IMR-90 (cell line): ENCODE data around the gene DNAJA4.

Experiments
- CHD1 ChIP-seq: IDR thresholded peaks from 2 replicates; pipeline ENCODE4 v1.6.1; 2012; ENCODE audit warnings: low read depth, low read length, improper control_type of control experiment
- FOS ChIP-seq: fragments of 150-350 bp; IDR thresholded peaks from 2 replicates; pipeline ENCODE4 v1.6.1; 2016; ENCODE audit warnings: low read depth, low read length
- MAFK ChIP-seq: IDR thresholded peaks from 2 replicates; pipeline ENCODE4 v1.6.1; 2012; ENCODE audit warnings: low read depth, low read length, improper control_type of control experiment
- MAZ ChIP-seq: IDR thresholded peaks from 2 replicates; pipeline ENCODE4 v1.6.1; 2012; ENCODE audit warnings: low read depth, mild to moderate bottlenecking, low read length, improper control_type of control experiment, moderate library complexity, borderline replicate concordance
- POLR2A ChIP-seq: IDR thresholded peaks from 2 replicates; pipeline ENCODE4 v1.6.1; 2012; ENCODE audit warnings: mild to moderate bottlenecking, low read depth, low read length
- RAD21 ChIP-seq: IDR thresholded peaks from 2 replicates; pipeline ENCODE4 v1.6.1; 2012; ENCODE audit warnings: low read length, improper control_type of control experiment
- RCOR1 ChIP-seq: IDR thresholded peaks from 2 replicates; pipeline ENCODE4 v1.6.1; 2012; ENCODE audit warnings: mild to moderate bottlenecking, low read length, improper control_type of control experiment; ENCODE audit not compliant: insufficient replicate concordance
- RFX5 ChIP-seq: IDR thresholded peaks from 2 replicates; pipeline ENCODE4 v1.8.0; 2012; ENCODE audit warnings: low read depth, mild to moderate bottlenecking, low read length, moderate library complexity
- USF2 ChIP-seq: fragments of 150-350 bp; IDR thresholded peaks from 2 replicates; pipeline ENCODE4 v1.6.1; 2017; ENCODE audit warnings: mild to moderate bottlenecking, antibody characterized with exemption, low read length, low read depth
- TF ChIP-seq, protein P1 (sequence below): conservative IDR thresholded peaks from 2 replicates; pipeline ENCODE4 v1.5.1; 2012; ENCODE audit warnings: mild to moderate bottlenecking, low read depth, low read length, improper control_type of control experiment

- TF ChIP-seq RAD21 (no peak), MAZ (no peak), FOS (no peak), RFX5 (no peak), MAFK (no peak), POLR2A (no peak), RCOR1 (no peak), CHD1 (no peak), USF2 (no peak)
- TF ChIP-seq, protein P1, sequence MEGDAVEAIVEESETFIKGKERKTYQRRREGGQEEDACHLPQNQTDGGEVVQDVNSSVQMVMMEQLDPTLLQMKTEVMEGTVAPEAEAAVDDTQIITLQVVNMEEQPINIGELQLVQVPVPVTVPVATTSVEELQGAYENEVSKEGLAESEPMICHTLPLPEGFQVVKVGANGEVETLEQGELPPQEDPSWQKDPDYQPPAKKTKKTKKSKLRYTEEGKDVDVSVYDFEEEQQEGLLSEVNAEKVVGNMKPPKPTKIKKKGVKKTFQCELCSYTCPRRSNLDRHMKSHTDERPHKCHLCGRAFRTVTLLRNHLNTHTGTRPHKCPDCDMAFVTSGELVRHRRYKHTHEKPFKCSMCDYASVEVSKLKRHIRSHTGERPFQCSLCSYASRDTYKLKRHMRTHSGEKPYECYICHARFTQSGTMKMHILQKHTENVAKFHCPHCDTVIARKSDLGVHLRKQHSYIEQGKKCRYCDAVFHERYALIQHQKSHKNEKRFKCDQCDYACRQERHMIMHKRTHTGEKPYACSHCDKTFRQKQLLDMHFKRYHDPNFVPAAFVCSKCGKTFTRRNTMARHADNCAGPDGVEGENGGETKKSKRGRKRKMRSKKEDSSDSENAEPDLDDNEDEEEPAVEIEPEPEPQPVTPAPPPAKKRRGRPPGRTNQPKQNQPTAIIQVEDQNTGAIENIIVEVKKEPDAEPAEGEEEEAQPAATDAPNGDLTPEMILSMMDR, result no peak
These were observed 2.4 kb downstream of the DNAJA4 start for GRCh38 chr15:78266806-78267205.
